Measurements from ENCODE around the gene TENM4. TPM values are rescaled to one million over a fixed set of nuclear protein-coding genes. Genes with fewer than 3 reads are reported as not detected.

Gene TENM4
- total RNA-seq, 1 experiment from 2014 or later, result 25.0 TPM

GRCh38 chr11:78952175-78952574 lies 488.7 kb downstream of the TENM4 start:
- CTCF ChIA-PET, result interaction anchor here (0.9 to 1.8 kb wide), 4 partner anchors 9 to 235 kb away, joined by 3 to 11 read pairs (median 4); no protein-coding TSS in a partner anchor
- Mint-ChIP-seq H3K27me3 (ENCODE audit: low read depth) (no peaks in the 10 kb centered on the region; the same call in 1 of the 2 replicates), H3K27ac (no peak overlapping the region), H3K4me3 (no peak overlapping the region), H3K9me3 (no peaks in the 10 kb centered on the region), H3K36me3 (no peaks in the 10 kb centered on the region), H3K4me1 (peaks cover 25% of the 10 kb centered on the region)
- POLR2A ChIA-PET, result no interaction called here
- ATAC-seq (no peak), DNase-seq (ENCODE audit: low spot score) (no peak)
- TF ChIP-seq IRF1 (CRISPR knock-in tag; IDR thresholded peaks at IDR 0.05) (no peak), ZNF219 (CRISPR knock-in tag; IDR thresholded peaks at IDR 0.05; ENCODE audit: borderline replicate concordance) (no peak)

GRCh38 chr11:78949976-78950690 lies 490.7 kb downstream of the TENM4 start:
- H3K4me1 Mint-ChIP-seq, result peaks cover 26% of the 10 kb centered on the region
- ChIA-PET CTCF (interaction anchor here (1.1 to 1.5 kb wide), 2 partner anchors 11 to 113 kb away, joined by 3 to 6 read pairs; no protein-coding TSS in a partner anchor), POLR2A (no interaction called here)
- H3K27me3 Mint-ChIP-seq (ENCODE audit: low read depth), result peaks cover 8% of the 10 kb centered on the region
- H3K4me3 Mint-ChIP-seq, result no peak overlapping the region
- DNase-seq (ENCODE audit: low spot score) (no peak), ATAC-seq (no peak)
- peaks cover 4% of the 10 kb centered on the region; the same call in 1 of the 2 replicates for H3K36me3 Mint-ChIP-seq
- H3K27ac Mint-ChIP-seq, result no peak overlapping the region
- H3K9me3 Mint-ChIP-seq, result peaks cover 10% of the 10 kb centered on the region; the same call in 1 of the 2 replicates
- TF ChIP-seq JAZF1 (CRISPR knock-in tag; IDR thresholded peaks at IDR 0.05), result no peak
- TF ChIP-seq TEAD4 (CRISPR knock-in tag; IDR thresholded peaks at IDR 0.05), result no peak
- no peak for TF ChIP-seq ZNF425 (CRISPR knock-in tag; conservative IDR thresholded peaks at IDR 0.05)
- TF ChIP-seq JUN (CRISPR knock-in tag; IDR thresholded peaks at IDR 0.05), result no peak
- no peak for TF ChIP-seq AR (CRISPR knock-in tag; IDR thresholded peaks at IDR 0.05)
- no peak for TF ChIP-seq ZNF263 (CRISPR knock-in tag; IDR thresholded peaks at IDR 0.05; ENCODE audit: low read depth)
- TF ChIP-seq E2F4 (CRISPR knock-in tag; IDR thresholded peaks at IDR 0.05; ENCODE audit: borderline replicate concordance, low read depth), result no peak
- no peak for TF ChIP-seq ARID4B (CRISPR knock-in tag; IDR thresholded peaks at IDR 0.05; ENCODE audit: borderline replicate concordance)
- no peak for TF ChIP-seq ATF6 (CRISPR knock-in tag; IDR thresholded peaks at IDR 0.05)
- no peak for TF ChIP-seq MAX (CRISPR knock-in tag; IDR thresholded peaks at IDR 0.05)
- TF ChIP-seq NR2C2 (CRISPR knock-in tag; IDR thresholded peaks at IDR 0.05), result no peak
- TF ChIP-seq OVOL2 (CRISPR knock-in tag; IDR thresholded peaks at IDR 0.05; ENCODE audit: borderline replicate concordance), result no peak
- no peak for TF ChIP-seq MLX (CRISPR knock-in tag; IDR thresholded peaks at IDR 0.05)
- TF ChIP-seq ERG (CRISPR knock-in tag; IDR thresholded peaks at IDR 0.05), result no peak

Measured in WTC11 (cell line).